ENCODE results near the gene MLH1. TPM values are rescaled to one million over a fixed set of nuclear protein-coding genes. Genes with fewer than 3 reads are reported as not detected.

MLH1 gene
- total RNA-seq, 1 donor from 2014 or later = 50.2 TPM

DNA sequence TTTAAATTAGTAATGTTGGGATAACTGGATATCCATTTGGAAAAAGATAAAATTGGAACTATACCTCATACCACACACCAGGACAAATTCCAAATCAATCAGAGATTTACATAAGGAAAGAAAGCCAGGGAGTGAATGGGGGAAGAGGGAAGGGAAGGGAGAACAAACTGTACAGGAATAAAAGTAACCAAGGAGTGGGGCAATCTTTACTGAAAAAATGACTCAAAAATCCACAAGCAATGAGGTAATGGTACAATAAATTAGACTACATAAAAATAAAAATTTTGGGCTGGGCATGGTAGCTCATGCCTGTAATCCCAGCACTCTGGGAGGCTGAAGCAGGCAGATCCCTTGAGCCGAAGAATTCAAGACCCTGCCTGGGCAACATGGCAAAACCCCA, 82.6 kb downstream of the MLH1 start:
- no peak for DNase-seq (ENCODE audit: low read depth)
- no peak overlapping the region for H3K4me3 ChIP-seq (ENCODE audit: low read depth, low read length)
- TF ChIP-seq, protein P1, sequence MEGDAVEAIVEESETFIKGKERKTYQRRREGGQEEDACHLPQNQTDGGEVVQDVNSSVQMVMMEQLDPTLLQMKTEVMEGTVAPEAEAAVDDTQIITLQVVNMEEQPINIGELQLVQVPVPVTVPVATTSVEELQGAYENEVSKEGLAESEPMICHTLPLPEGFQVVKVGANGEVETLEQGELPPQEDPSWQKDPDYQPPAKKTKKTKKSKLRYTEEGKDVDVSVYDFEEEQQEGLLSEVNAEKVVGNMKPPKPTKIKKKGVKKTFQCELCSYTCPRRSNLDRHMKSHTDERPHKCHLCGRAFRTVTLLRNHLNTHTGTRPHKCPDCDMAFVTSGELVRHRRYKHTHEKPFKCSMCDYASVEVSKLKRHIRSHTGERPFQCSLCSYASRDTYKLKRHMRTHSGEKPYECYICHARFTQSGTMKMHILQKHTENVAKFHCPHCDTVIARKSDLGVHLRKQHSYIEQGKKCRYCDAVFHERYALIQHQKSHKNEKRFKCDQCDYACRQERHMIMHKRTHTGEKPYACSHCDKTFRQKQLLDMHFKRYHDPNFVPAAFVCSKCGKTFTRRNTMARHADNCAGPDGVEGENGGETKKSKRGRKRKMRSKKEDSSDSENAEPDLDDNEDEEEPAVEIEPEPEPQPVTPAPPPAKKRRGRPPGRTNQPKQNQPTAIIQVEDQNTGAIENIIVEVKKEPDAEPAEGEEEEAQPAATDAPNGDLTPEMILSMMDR (conservative IDR thresholded peaks at IDR 0.05; ENCODE audit: low read depth, low read length) = no peak

GRCh38 chr3:37082317-37082716, 89.0 kb downstream of the MLH1 start:
- H3K4me3 ChIP-seq (ENCODE audit: low read depth, low read length) = no peak overlapping the region
- TF ChIP-seq, protein P1 (conservative IDR thresholded peaks at IDR 0.05; ENCODE audit: low read depth, low read length) = no peak
- no peak for DNase-seq (ENCODE audit: low read depth)

- DNase-seq (ENCODE audit: low read depth) = no peak
- H3K4me3 ChIP-seq (ENCODE audit: low read depth, low read length) = no peak overlapping the region
- TF ChIP-seq, protein P1 (conservative IDR thresholded peaks at IDR 0.05; ENCODE audit: low read depth, low read length) = no peak
Observed at GRCh38 chr3:37086918-37087317, 93.6 kb downstream of the MLH1 start.

DNA sequence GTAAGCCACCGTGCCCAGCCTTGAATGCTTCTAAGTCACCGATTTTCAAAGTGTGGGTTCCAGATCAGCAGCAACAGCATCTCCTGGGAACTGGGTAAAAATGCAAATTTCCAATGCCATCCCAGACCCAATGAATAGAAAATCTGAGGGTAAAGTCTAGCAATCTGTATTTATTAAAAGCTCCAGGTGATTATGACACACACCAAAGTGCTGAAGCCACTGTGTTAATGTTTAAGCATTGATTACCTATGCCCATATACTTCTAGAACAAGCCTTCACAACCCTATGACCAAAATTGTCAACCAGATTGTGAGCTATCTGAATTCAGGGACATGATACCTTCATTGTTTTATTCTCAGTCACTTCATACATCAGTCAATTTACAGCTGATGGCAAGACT, 94.6 kb downstream of the MLH1 start:
- H3K4me3 ChIP-seq (ENCODE audit: low read depth, low read length) = no peak overlapping the region
- no peak for DNase-seq (ENCODE audit: low read depth)
- TF ChIP-seq, protein P1 (conservative IDR thresholded peaks at IDR 0.05; ENCODE audit: low read depth, low read length) = no peak

- TF ChIP-seq, protein P1 (conservative IDR thresholded peaks at IDR 0.05; ENCODE audit: low read depth, low read length) = no peak
- DNase-seq (ENCODE audit: low read depth) = no peak
- no peak overlapping the region for H3K4me3 ChIP-seq (ENCODE audit: low read depth, low read length)
Observed at GRCh38 chr3:37092484-37092883, 99.2 kb downstream of the MLH1 start.

DNA sequence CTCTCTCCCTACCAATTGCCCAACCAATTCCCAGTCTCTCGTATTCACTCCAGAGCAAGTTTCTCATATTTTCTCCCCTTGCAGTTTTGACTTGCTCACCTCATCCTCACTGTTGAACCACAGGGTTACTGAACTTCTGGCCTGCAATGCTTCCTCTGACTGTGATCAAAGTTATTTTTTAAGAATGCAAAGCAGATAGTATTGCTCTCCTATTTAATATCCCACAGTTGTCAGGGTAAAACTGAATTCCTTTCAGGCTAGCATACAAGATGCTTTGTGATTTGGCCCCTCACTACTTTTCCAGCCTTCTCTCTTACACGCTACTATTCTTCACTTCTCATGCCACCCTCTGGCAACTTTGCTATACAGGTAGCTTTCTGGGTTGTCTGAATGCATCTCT, 100.2 kb downstream of the MLH1 start:
- TF ChIP-seq, protein P1 (conservative IDR thresholded peaks at IDR 0.05; ENCODE audit: low read depth, low read length) = no peak
- DNase-seq (ENCODE audit: low read depth) = no peak
- H3K4me3 ChIP-seq (ENCODE audit: low read depth, low read length) = no peak overlapping the region

GRCh38 chr3:37094636-37095035, 101.3 kb downstream of the MLH1 start:
- TF ChIP-seq, protein P1 (conservative IDR thresholded peaks at IDR 0.05; ENCODE audit: low read depth, low read length) = no peak
- H3K4me3 ChIP-seq (ENCODE audit: low read depth, low read length) = no peak overlapping the region
- DNase-seq (ENCODE audit: low read depth) = no peak
